MCF 10A (cell line): ENCODE measurements around the gene SLC6A8. TPM values are rescaled to one million over a fixed set of nuclear protein-coding genes. Genes with fewer than 3 reads are reported as not detected.

ENCODE experiments used
- BruUV-seq: library from RNA; stranded (reverse); fragments of 400-500 nt; replicated peaks from 2 replicates; lab custom pipeline; 2021; lab: Mats Ljungman, UMichigan
- CTCF ChIA-PET: fragments of 300-600 bp; sonication (Branson Sonifier 250); formaldehyde crosslinking; extraction: SDS; loops from one replicate; lab custom pipeline; 2021; ENCODE audit warnings: antibody characterized with exemption, inconsistent platforms; lab: Yijun Ruan, JAX
- POLR2A ChIA-PET: fragments of 300-600, 350-650 bp; sonication (Branson Sonifier 250); formaldehyde crosslinking; extraction: SDS; loops from one replicate; lab custom pipeline; 2020; ENCODE audit warnings: antibody characterized with exemption, inconsistent platforms; lab: Yijun Ruan, JAX
- DNase-seq: peaks from one replicate; pipeline ENCODE4 v3.0.0-alpha.2; 2018; ENCODE audit not compliant: unreplicated experiment
- H3K27ac Mint-ChIP-seq: one replicate; pipeline ENCODE4 v1.8.0; 2022; ENCODE audit warnings: mild to moderate bottlenecking, low read depth, mixed read lengths; ENCODE audit not compliant: unreplicated experiment
- H3K27me3 Mint-ChIP-seq: one replicate; pipeline ENCODE4 v1.8.0; 2022; ENCODE audit warnings: mixed read lengths; ENCODE audit not compliant: insufficient read depth, unreplicated experiment
- H3K36me3 Mint-ChIP-seq: one replicate; pipeline ENCODE4 v1.8.0; 2022; ENCODE audit warnings: mild to moderate bottlenecking, moderate library complexity, mixed read lengths; ENCODE audit not compliant: insufficient read depth, unreplicated experiment
- H3K4me1 Mint-ChIP-seq: one replicate; pipeline ENCODE4 v1.8.0; 2022; ENCODE audit warnings: mixed read lengths; ENCODE audit not compliant: insufficient read depth, unreplicated experiment
- H3K4me3 Mint-ChIP-seq: one replicate; pipeline ENCODE4 v1.8.0; 2022; ENCODE audit warnings: mild to moderate bottlenecking, moderate library complexity, mixed read lengths; ENCODE audit not compliant: unreplicated experiment
- H3K9me3 Mint-ChIP-seq: one replicate; pipeline ENCODE4 v1.8.0; 2022; ENCODE audit warnings: mixed read lengths; ENCODE audit not compliant: unreplicated experiment
- CTCF ChIP-seq: fragments of 200-600 bp; IDR thresholded peaks from one replicate; pipeline ENCODE4 v1.8.0; 2022; ENCODE audit warnings: antibody characterized with exemption, mild to moderate bottlenecking; ENCODE audit not compliant: unreplicated experiment
- intact Hi-C: fragments of 100-400 bp; cut with micrococcal nuclease; formaldehyde crosslinking; loops from 2 replicates; pipeline ENCODE4 v1.14.1; 2022
- total RNA-seq: library from RNA; stranded (reverse); gene quantifications from 2 replicates; pipeline ENCODE4 v1.2.3, GENCODE V29; 2022

Gene SLC6A8
- total RNA-seq, 1 experiment from 2014 or later = 66.6 TPM

GRCh38 chrX:153714256-153714655 lies 26.5 kb downstream of the SLC6A8 start:
- TF ChIP-seq CTCF = no peak
- Mint-ChIP-seq H3K27me3 (no peaks in the 10 kb centered on the region), H3K9me3 (no peaks in the 10 kb centered on the region), H3K4me3 (no peak overlapping the region), H3K27ac (no peak overlapping the region), H3K4me1 (no peaks in the 10 kb centered on the region), H3K36me3 (peaks cover 69% of the 10 kb centered on the region)
- POLR2A ChIA-PET = no interaction called here
- intact Hi-C loops = no loop called here
- CTCF ChIA-PET = no interaction called here
- DNase-seq = no peak
- no TSS peak for BruUV-seq

GRCh38 chrX:153717445-153717844 lies 29.7 kb downstream of the SLC6A8 start:
- TF ChIP-seq CTCF = no peak
- POLR2A ChIA-PET = no interaction called here
- no TSS peak for BruUV-seq
- CTCF ChIA-PET = no interaction called here
- Mint-ChIP-seq H3K4me3 (no peak overlapping the region), H3K9me3 (no peaks in the 10 kb centered on the region), H3K36me3 (peaks cover 83% of the 10 kb centered on the region), H3K27me3 (no peaks in the 10 kb centered on the region), H3K4me1 (peaks cover 7% of the 10 kb centered on the region), H3K27ac (no peak overlapping the region)
- intact Hi-C loops = no loop called here
- no peak for DNase-seq

GRCh38 chrX:153719238-153719637 lies 31.5 kb downstream of the SLC6A8 start:
- no peak for TF ChIP-seq CTCF
- intact Hi-C loops = no loop called here
- H3K4me1 Mint-ChIP-seq = peaks cover 8% of the 10 kb centered on the region
- H3K27ac Mint-ChIP-seq = no peak overlapping the region
- H3K36me3 Mint-ChIP-seq = peaks cover 74% of the 10 kb centered on the region
- no peaks in the 10 kb centered on the region for H3K27me3 Mint-ChIP-seq
- BruUV-seq = no TSS peak
- ChIA-PET POLR2A (interaction anchor here (0.5 to 1.1 kb wide), 4 partner anchors 10 to 385 kb away, joined by 3 to 5 read pairs (median 4); partner anchors contain the start of gene ZNF275), CTCF (interaction anchor here (2.7 kb wide), 1 partner anchor 10 kb away, joined by 13 read pairs; no protein-coding TSS in a partner anchor)
- no peaks in the 10 kb centered on the region for H3K9me3 Mint-ChIP-seq
- no peak overlapping the region for H3K4me3 Mint-ChIP-seq
- peak; percentile 33 for DNase-seq

- peaks cover 69% of the 10 kb centered on the region for H3K36me3 Mint-ChIP-seq
- H3K4me1 Mint-ChIP-seq = peaks cover 8% of the 10 kb centered on the region
- no peak for DNase-seq
- no peak overlapping the region for H3K4me3 Mint-ChIP-seq
- no TSS peak for BruUV-seq
- H3K27me3 Mint-ChIP-seq = no peaks in the 10 kb centered on the region
- H3K27ac Mint-ChIP-seq = no peak overlapping the region
- ChIA-PET POLR2A (interaction anchor here (0.5 to 0.9 kb wide), 3 partner anchors 10 to 386 kb away, joined by 3 to 4 read pairs (median 4); partner anchors contain the start of gene ZNF275), CTCF (interaction anchor here (0.6 to 2.7 kb wide), 3 partner anchors 11 to 294 kb away, joined by 3 to 13 read pairs (median 3); no protein-coding TSS in a partner anchor)
- no peak for TF ChIP-seq CTCF
- H3K9me3 Mint-ChIP-seq = no peaks in the 10 kb centered on the region
- intact Hi-C loops = no loop called here
Observed at GRCh38 chrX:153719701-153720100, 32.0 kb downstream of the SLC6A8 start.
